Vagina (tissue), 2 donors: ENCODE data around the gene SERINC5.
"Not testable (repeated sequence)": the region's sequence is repeated elsewhere in the genome, so short reads cannot be mapped to it uniquely, and the experiment has no call there.

Experiments
- CTCF ChIP-seq, 3 experiments: fragments of 450-650 bp in 2 of 3; fragments of 200-600 bp in 1 of 3; sonication (generic) in 1 of 3; IDR thresholded peaks; one replicate each; pipeline ENCODE4 v1.5.1; 2017 to 2019; ENCODE audit warnings: antibody characterized with exemption in 3 of 3, mild to moderate bottlenecking in 2 of 3, moderate library complexity in 2 of 3
- POLR2A ChIP-seq, 2 donors: fragments of 450-650 bp; IDR thresholded peaks; one replicate each; pipeline ENCODE4 v1.6.1; 2017; ENCODE audit warnings: antibody characterized with exemption in 2 of 2, mild to moderate bottlenecking in 2 of 2, moderate library complexity in 2 of 2
- POLR2AphosphoS5 ChIP-seq, 2 donors: sonication (generic); formaldehyde crosslinking; IDR thresholded peaks; one replicate each; pipeline ENCODE4 v1.9.0; 2017; ENCODE audit warnings: antibody characterized with exemption in 2 of 2, mild to moderate bottlenecking in 2 of 2, low read depth in 1 of 2; ENCODE audit not compliant: insufficient read depth in 1 of 2

- not testable (repeated sequence) for TF ChIP-seq CTCF (IDR thresholded peaks at IDR 0.05); POLR2A (IDR thresholded peaks at IDR 0.05); POLR2AphosphoS5 (IDR thresholded peaks at IDR 0.05; ENCODE audit: insufficient read depth in 1 of 2, low read depth in 1 of 2)
These were observed 54.1 kb downstream of the SERINC5 start for GRCh38 chr5:80201763-80202162.
